Stimulated activated CD4-positive, alpha-beta T cell treated with anti-CD3 and anti-CD28 coated beads, Interleukin-12 subunit alpha, Interleukin-12 subunit beta, amount 100 ng/mL, for 4 hours (primary cell): Measurements from ENCODE around the gene SPTLC1.
"Not testable (repeated sequence)": the region's sequence is repeated elsewhere in the genome, so short reads cannot be mapped to it uniquely, and the experiment has no call there.

ENCODE experiments used
- DNase-seq: peaks from one replicate; pipeline ENCODE4 v3.0.0-alpha.2; 2020

SPTLC1 gene

GRCh38 chr9:92029553-92029952 is 85.7 kb downstream of the SPTLC1 start:
- DNase-seq: no peak

- DNase-seq: no peak
Measured at GRCh38 chr9:92026206-92027002, 88.8 kb downstream of the SPTLC1 start.

DNA sequence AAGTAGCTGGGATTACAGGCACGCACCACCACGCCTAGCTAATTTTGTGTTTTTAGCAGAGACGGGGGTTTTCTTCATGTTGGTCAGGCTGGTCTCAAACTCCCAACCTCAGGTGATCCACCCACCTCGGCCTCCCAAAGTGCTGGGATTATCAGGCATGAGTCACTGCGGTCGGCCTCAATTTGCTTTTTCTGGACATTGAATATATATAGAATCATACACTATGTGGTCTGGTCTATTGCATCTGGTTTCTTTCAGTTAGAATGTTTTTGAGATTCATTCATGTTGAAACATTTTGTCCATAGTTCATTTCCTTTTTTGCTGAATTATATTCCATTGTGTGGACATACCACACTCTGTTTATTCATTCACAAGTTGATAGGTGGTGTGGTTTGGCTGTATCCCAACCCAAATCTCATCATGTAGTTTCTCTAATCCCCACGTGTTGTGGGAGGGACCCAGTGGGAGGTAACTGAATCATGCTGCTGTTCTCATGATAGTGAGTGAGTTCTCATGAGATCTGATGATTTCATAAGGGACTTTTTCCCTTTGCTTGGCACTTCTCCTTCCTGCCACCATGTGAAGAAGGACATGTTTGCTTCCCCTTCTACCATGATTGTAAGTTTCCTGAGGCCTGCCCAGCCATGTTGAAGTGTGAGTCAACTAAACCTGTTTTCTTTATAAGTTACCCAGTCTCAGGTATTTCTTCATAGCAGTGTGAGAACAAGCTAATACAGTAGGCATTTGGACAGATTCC is 93.2 kb downstream of the SPTLC1 start:
- DNase-seq: not testable (repeated sequence)

DNA sequence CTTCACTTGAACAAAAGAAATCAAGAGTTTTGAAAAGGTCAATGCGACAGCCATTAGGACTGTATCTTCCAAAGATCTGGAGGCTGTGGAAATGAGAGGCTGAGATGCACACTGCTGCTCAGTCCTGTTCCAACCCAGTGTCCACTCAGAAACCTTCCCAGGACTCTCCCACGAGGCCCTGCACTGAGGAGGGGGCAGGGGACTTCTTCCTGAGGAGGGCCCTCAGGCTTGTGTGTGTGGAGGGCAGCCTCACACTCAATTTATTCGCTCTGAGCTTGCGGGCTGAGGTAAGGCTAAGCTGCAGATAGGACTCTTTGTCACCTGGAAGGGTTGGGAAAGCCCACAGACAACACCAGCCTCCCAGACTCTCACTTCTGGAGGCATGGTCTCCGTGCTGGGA is 95.6 kb downstream of the SPTLC1 start:
- no peak for DNase-seq

DNA sequence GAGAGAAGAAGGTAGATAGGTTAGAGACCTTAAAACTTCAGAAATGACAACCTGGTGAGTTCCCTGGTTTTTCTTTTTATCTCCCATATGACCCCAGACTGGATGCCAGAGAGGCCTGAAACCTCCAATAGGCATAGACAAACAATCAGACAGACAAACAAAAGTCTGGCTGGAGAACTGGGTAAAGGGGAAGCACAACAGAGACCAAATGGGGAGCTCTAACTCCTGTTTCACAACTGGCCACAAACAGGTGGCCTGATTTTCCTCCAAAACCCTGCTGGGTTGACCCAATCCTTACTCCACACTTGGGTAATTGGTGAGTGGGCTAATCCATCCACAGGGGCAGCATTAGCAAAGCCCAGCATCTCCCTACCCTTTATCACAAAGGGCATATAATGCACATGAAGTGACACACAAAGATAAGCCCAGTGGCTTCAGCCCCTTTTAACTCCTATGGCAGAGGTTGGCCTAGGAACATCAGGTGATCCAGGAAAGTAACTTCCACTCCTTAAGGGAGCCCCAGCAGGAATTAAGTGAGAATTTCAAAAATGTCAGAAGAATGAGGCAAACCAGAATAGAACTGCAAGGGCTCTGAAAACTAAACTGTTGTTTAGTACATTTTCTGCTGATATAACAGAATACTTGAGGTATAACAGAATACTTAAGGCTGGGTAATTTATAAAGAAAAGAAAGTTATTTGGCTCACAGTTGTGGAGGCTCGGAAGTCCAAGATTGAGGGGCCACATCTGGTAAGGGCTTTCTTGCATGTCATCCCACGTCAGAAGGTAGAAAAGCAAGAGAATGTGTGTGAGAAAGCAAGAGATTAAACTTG is 104.3 kb downstream of the SPTLC1 start:
- DNase-seq: no peak

- not testable (repeated sequence) for DNase-seq
Measured at GRCh38 chr9:92010253-92010652, 105.0 kb downstream of the SPTLC1 start.

DNA sequence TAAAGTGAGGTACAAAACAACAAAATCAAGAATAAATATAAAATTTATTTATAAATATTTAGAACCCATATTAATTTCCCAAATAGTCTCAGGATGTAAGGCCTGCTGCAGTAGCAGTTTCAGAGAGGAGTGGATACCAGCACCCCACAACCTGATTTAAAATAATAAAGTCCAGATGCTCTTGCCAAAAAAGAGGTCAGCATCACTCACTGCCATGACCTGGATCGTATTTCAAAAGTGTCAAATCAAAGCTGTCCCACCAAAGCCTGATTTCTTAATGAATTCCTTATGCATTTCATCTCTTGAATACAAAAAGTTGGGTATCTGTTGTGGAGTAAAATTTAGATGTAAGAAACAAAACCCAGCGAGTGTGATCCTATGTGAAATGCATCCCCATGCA is 107.2 kb downstream of the SPTLC1 start:
- no peak for DNase-seq

DNA sequence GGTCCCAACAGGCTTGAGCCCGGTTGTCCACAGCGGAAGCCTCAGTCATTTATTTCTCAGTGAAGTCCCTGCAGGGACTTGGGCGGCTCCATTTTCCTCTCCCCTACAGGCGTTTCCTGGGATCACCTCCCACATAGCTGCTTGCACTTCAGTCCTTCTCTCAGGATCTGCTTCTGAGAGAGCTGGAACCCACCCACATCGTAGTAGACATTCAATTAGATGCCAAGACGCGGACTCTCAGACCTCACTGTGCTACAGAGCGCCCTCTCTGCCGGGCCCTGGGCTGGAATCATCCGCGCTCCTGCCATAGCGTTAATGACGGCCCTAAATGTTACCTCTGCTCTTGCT is 111.2 kb downstream of the SPTLC1 start:
- no peak for DNase-seq

GRCh38 chr9:92003308-92004044 is 111.7 kb downstream of the SPTLC1 start:
- DNase-seq: no peak

DNA sequence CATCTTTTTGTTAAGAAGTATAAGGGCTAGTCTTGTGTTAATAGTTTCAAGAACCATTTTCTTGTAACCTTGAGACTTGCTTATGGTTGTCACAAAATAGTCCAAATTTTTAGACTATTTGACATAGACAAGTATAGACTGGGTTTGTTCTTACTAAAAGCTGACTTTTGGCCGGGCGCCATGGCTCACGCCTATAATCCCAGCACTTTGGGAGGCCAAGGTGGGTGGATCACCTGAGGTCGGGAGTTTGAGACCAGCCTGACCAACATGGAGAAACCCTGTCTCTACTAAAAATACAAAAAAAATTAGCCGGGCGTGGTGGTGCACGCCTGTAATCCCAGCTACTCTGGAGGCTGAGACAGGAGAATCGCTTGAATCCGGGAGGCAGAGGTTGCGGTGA is 113.3 kb downstream of the SPTLC1 start:
- DNase-seq: not testable (repeated sequence)

- no peak for DNase-seq
Measured at GRCh38 chr9:92001244-92001643, 114.0 kb downstream of the SPTLC1 start.

DNA sequence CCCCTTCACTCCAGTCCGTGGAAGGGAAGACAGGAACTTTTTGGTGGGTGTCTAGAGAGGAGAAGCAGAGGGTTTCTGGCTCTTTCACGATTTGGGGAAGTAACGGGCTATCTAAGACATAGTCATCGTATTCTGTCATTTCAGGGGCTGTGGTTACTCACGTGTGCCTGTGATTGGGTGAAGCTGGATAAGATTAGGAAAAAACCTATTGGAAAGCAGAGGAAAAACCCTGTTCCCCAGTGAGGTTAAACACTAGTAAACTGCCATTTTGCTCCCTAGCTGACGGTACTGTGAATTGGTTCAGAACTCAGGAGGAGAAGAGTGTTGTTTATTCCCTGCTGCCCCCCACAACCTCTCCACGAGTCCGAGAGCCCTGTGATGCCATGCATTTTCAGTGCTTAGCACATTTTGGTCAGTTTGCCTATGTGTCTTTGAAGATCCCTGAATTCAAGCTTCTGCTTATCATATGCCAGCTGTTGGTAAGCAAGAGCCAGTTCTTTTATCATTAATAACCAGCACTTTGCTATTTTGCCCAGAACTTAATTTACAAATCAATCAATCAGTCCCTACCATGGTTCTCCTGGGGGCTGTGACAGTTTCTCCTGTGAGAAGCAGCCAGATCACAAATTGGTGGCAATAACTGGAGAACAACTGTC is 120.1 kb downstream of the SPTLC1 start:
- no peak for DNase-seq

DNA sequence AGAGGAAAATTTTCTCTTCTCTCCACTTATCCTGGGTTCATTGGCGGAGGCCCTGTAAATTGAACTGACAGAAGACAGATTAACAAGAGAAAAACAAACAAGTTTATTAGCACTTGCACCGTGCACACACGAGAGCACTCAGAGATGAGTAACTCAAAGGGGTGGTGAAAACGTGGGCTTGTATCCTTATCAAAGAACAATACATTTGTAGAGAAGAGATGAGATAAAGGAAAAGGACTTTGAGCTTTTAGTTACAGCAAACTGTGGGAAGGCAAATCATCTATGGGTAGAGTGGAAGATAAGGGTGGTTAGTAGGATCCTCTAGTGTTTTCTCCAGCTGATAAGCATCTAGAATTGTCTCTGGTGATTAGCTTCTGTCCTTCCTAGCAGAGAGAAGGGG is 120.8 kb downstream of the SPTLC1 start:
- DNase-seq: no peak

DNA sequence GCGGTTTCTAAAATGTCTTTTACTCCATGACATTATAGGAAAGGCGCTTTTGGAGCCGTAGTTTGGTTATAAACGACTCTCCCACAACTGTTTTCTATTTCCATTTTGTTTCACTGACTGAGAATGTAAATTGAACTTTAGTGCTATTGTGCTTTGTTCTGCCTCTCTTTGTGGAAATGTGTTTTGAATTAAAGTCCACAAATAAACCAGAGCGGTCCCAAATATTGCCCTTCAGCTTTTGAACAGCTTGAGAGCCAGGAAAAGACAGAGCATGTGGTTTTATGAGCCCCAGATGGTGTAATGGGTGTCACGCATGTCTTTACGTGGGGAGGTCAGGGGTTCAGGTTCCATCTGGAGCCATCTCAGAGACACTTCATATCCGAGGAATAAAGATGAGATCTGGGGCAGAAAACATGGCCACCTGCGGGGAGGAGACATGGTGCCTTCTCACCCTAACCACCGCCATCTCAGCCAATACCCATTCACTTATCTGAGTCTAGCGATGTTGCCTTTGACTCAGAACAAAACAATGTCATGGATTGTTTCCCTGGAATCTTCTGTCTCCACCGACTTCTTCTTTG is 122.7 kb downstream of the SPTLC1 start:
- DNase-seq: no peak

DNA sequence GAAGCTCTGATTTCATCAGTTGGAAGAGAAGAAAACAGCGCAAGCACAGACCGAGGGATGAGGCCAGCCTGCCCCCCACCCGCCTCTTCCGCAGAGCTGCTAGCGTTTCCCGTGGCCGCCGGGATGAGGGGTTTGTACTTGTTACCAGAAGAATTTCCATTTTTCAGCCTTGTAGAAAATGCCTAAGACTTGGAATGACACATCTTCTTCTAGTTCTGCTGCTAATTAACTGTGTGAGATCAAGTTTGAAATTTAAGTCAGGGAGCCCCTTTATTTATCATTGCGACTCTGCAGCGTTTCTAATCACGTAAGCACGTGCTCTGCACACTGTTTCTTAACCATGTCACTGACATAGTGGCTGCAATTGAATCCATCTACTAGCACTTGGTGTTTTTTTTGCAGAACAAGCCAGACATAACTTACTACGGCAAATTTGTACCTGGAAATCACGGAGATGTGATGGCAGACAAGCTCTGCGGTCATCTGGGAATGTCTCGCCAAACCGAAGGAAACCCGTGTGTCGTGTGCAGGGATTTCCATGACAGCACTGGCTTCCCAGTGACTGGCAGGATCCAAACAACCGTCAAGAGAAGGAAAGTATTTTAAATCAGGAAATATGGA is 123.4 kb downstream of the SPTLC1 start:
- no peak for DNase-seq

DNA sequence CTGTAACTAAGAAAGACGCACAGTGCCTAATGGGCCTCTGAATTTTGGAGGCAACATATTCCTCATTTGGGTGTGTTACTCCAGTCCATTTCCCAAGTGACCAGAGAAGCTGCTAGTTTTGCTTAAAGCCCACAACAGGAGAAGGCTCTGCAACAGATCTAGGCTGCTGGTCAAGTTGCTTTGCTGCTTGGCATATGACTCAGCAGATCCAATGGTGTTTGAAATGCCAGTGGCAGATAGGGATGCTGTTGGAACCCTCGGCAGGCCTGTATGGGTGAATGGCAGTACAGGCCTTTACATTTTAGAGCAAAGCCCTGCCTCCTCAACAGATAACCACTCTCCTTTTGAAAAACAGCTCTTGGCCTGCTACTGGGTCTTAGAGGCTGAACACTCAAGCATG is 129.0 kb downstream of the SPTLC1 start:
- no peak for DNase-seq

DNA sequence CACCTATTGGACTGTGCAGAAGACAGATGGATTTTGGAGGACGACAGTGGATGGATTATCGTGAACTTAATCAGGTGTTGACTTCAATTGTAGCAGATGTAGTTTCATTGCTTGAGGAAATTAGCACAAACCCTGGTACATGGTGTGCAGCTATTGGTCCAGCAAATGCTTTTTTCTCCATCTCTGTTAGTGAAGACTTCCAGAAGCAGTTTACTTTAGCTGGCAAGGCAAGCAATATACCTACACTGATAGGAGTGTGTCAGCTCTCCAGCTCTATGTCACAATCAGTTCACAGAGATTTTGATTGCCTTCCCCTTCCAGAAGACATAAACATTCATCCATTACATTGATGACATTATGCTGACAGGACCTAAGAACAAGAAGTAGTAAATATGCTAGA is 129.5 kb downstream of the SPTLC1 start:
- DNase-seq: no peak
